Naive thymus-derived CD4-positive, alpha-beta T cell (primary cell): ENCODE measurements around the gene NPPA. TPM values are rescaled to one million over a fixed set of nuclear protein-coding genes. Genes with fewer than 3 reads are reported as not detected.
A peak's percentile ranks its signal among the peaks of the same experiment; 100 is the strongest.
"Not testable (repeated sequence)": the region's sequence is repeated elsewhere in the genome, so short reads cannot be mapped to it uniquely, and the experiment has no call there.

Experiments
- ATAC-seq: fragments of 150-1000 bp; cut with Tn5 transposase; 2 replicates; pipeline ENCODE4 v1.10.0; 2021; ENCODE audit warnings: mild to moderate bottlenecking, moderate library complexity
- CTCF ChIA-PET: fragments of 350-600 bp; sonication (Branson Sonifier 250); formaldehyde crosslinking; loops from one replicate; lab custom pipeline; 2021; ENCODE audit warnings: antibody characterized with exemption; lab: Charles Lee
- POLR2A ChIA-PET: fragments of 350-600 bp; sonication (Branson Sonifier 250); formaldehyde crosslinking; loops from one replicate; lab custom pipeline; 2021; ENCODE audit warnings: antibody characterized with exemption, inconsistent platforms; lab: Charles Lee
- DNase-seq, 9 donors: peaks; one replicate each; pipeline versions ENCODE4 v3.0.0 to v3.0.0-alpha.2; 2020 to 2022; ENCODE audit warnings: mixed read lengths in 1 of 9
- H3K27ac ChIP-seq: one replicate; pipeline ENCODE4 v1.7.0; 2013; ENCODE audit warnings: mild to moderate bottlenecking, low read depth, low read length, moderate library complexity
- H3K27me3 ChIP-seq, 2 donors: one replicate each; pipeline ENCODE4 v1.7.0; 2013; ENCODE audit warnings: low read length in 2 of 2, mild to moderate bottlenecking in 2 of 2, moderate library complexity in 2 of 2; ENCODE audit not compliant: control insufficient read depth in 2 of 2, insufficient read depth in 2 of 2
- H3K36me3 ChIP-seq, 3 experiments: 1 replicate in 2 of 3; 2 replicates in 1 of 3; pipeline ENCODE4 v1.7.0; 2013; ENCODE audit warnings: low read length in 3 of 3, mild to moderate bottlenecking in 3 of 3, moderate library complexity in 1 of 3; ENCODE audit not compliant: insufficient read depth in 3 of 3, control insufficient read depth in 2 of 3
- H3K4me1 ChIP-seq, 2 donors: one replicate each; pipeline ENCODE4 v1.7.0; 2013; ENCODE audit warnings: low read length in 2 of 2, mild to moderate bottlenecking in 2 of 2, moderate library complexity in 1 of 2; ENCODE audit not compliant: control insufficient read depth in 2 of 2, insufficient read depth in 2 of 2
- H3K4me3 ChIP-seq: 2 replicates; pipeline ENCODE4 v1.7.0; 2013; ENCODE audit warnings: mild to moderate bottlenecking, low read length
- H3K9me3 ChIP-seq, 3 experiments: 1 replicate in 2 of 3; 2 replicates in 1 of 3; pipeline ENCODE4 v1.7.0; 2013; ENCODE audit warnings: low read length in 3 of 3; ENCODE audit not compliant: control insufficient read depth in 2 of 3
- H3K27ac Mint-ChIP-seq, 9 donors: one replicate each; pipeline ENCODE4 v1.8.0; 2020 to 2022; ENCODE audit warnings: mixed read lengths in 9 of 9, mild to moderate bottlenecking in 8 of 9, moderate library complexity in 5 of 9, inconsistent platforms in 2 of 9
- H3K27me3 Mint-ChIP-seq, 5 donors: one replicate each; pipeline ENCODE4 v1.8.0; 2021 to 2022; ENCODE audit warnings: mixed read lengths in 5 of 5, mild to moderate bottlenecking in 1 of 5
- H3K36me3 Mint-ChIP-seq, 5 donors: one replicate each; pipeline ENCODE4 v1.8.0; 2020 to 2022; ENCODE audit warnings: mixed read lengths in 5 of 5, mild to moderate bottlenecking in 3 of 5, inconsistent platforms in 1 of 5
- H3K4me1 Mint-ChIP-seq, 7 donors: one replicate each; pipeline ENCODE4 v1.8.0; 2020 to 2022; ENCODE audit warnings: mixed read lengths in 7 of 7, mild to moderate bottlenecking in 3 of 7, inconsistent platforms in 1 of 7
- H3K4me3 Mint-ChIP-seq, 10 donors: one replicate each; pipeline ENCODE4 v1.8.0; 2020 to 2022; ENCODE audit warnings: mild to moderate bottlenecking in 10 of 10, mixed read lengths in 10 of 10, moderate library complexity in 6 of 10, inconsistent platforms in 2 of 10
- H3K9me3 Mint-ChIP-seq, 11 donors: one replicate each; pipeline ENCODE4 v1.8.0; 2020 to 2022; ENCODE audit warnings: mixed read lengths in 11 of 11, mild to moderate bottlenecking in 4 of 11, inconsistent platforms in 1 of 11, moderate library complexity in 1 of 11
- intact Hi-C, 2 donors: fragments of 100-400 bp; cut with micrococcal nuclease; formaldehyde crosslinking; loops; one replicate each; pipeline ENCODE4 v1.15.1; 2023
- polyA plus RNA-seq, 2 donors: library from polyadenylated mRNA; unstranded; fragments of 300-500 nt; fragmentation: Illumina TruSeq; gene quantifications; one replicate each; pipeline ENCODE4 v1.2.3, GENCODE V29; 2021
- total RNA-seq, 6 experiments: library from RNA in 5 of 6; stranded (reverse) in 5 of 6; gene quantifications; 1 replicate in 5 of 6; 2 replicates in 1 of 6; pipeline ENCODE4 v1.2.3 and lab custom pipeline; 2021 to 2026

The NPPA gene
- total and polyA plus RNA-seq, 7 experiments from 2014 or later = not detected

- peak overlapping the region; percentile 86 for H3K4me3 ChIP-seq
- no peaks in the 10 kb centered on the region for H3K9me3 ChIP-seq
- peaks cover 0 to 4% (median 0%) of the 10 kb centered on the region in 11 donors for H3K9me3 Mint-ChIP-seq
- peak overlapping the region; percentile 92 for H3K27ac ChIP-seq
- peak overlapping the region; percentile 94 to 100 (median 98) for H3K4me3 Mint-ChIP-seq
- intact Hi-C loops = loop anchor here (1.0 to 10.0 kb wide), 14 partner anchors 87 to 1332 kb away; partner anchors contain the start of genes FBXO2 (in 2 of the 2), FBXO44 (in 2 of the 2), KIAA2013 (in 2 of the 2) and DFFA (in 1 of the 2)
- peaks cover 0 to 11% (median 4%) of the 10 kb centered on the region in 5 donors for H3K36me3 Mint-ChIP-seq
- peaks cover 0 to 8% (median 0%) of the 10 kb centered on the region in 3 experiments for H3K36me3 ChIP-seq
- CTCF ChIA-PET = interaction anchor here (0.7 to 1.1 kb wide), 4 partner anchors 76 to 459 kb away, joined by 3 to 4 read pairs (median 3); no protein-coding TSS in a partner anchor
- peak overlapping the region; percentile 94 to 99 (median 96) for H3K27ac Mint-ChIP-seq
- no peaks in the 10 kb centered on the region for H3K27me3 ChIP-seq
- POLR2A ChIA-PET = interaction anchor here (0.5 to 2.4 kb wide), 13 partner anchors 8 to 213 kb away, joined by 3 to 56 read pairs (median 4); partner anchors contain the start of genes AGTRAP, MAD2L2, MFN2 and MIIP
- no peak for DNase-seq
- peaks cover 37 to 69% (median 56%) of the 10 kb centered on the region in 7 donors for H3K4me1 Mint-ChIP-seq
- no peaks in the 10 kb centered on the region for H3K27me3 Mint-ChIP-seq
- peak; percentile 71 for ATAC-seq
- H3K4me1 ChIP-seq = peaks cover 39 to 40% of the 10 kb centered on the region in 2 donors
Measured at GRCh38 chr1:11806307-11806936, 41.2 kb downstream of the NPPA start.

- Histone ChIP-seq H3K27me3 (no peaks in the 10 kb centered on the region), H3K36me3 (peaks cover 0 to 15% (median 4%) of the 10 kb centered on the region in 3 experiments), H3K9me3 (no peaks in the 10 kb centered on the region), H3K4me1 (peaks cover 39 to 40% of the 10 kb centered on the region in 2 donors), H3K4me3 (peak within 1 kb of the TSS; percentile 86), H3K27ac (peak within 1 kb of the TSS; percentile 92)
- POLR2A ChIA-PET = interaction anchor here (0.6 to 3.2 kb wide), 13 partner anchors 9 to 213 kb away, joined by 3 to 56 read pairs (median 4); partner anchors contain the start of genes AGTRAP, MAD2L2, MFN2 and MIIP
- H3K27me3 Mint-ChIP-seq = no peaks in the 10 kb centered on the region
- H3K4me3 Mint-ChIP-seq = peak within 1 kb of the TSS; percentile 94 to 100 (median 98)
- H3K9me3 Mint-ChIP-seq = peaks cover 0 to 4% (median 0%) of the 10 kb centered on the region in 11 donors
- H3K4me1 Mint-ChIP-seq = peaks cover 37 to 72% (median 60%) of the 10 kb centered on the region in 7 donors
- DNase-seq (peak; percentile 93 to 98 (median 97)), ATAC-seq (peak; percentile 95)
- intact Hi-C loops = loop anchor here (1.0 to 10.0 kb wide), 14 partner anchors 86 to 1331 kb away; partner anchors contain the start of genes FBXO2 (in 2 of the 2), FBXO44 (in 2 of the 2), KIAA2013 (in 2 of the 2) and DFFA (in 1 of the 2)
- H3K36me3 Mint-ChIP-seq = peaks cover 0 to 13% (median 7%) of the 10 kb centered on the region in 5 donors
- peak within 1 kb of the TSS; percentile 94 to 99 (median 96) for H3K27ac Mint-ChIP-seq
- CTCF ChIA-PET = interaction anchor here (1.1 kb wide), 3 partner anchors 75 to 129 kb away, joined by 3 to 4 read pairs (median 3); no protein-coding TSS in a partner anchor
Measured at GRCh38 chr1:11805422-11806306, 41.9 kb downstream of the NPPA start, which contains the start of the genes CLCN6 and MTHFR. CLCN6 (plus strand) TSS chr1:11806191; CDS start chr1:11806263, 72 bp downstream. MTHFR (minus strand) TSS chr1:11805964; CDS start chr1:11803116, 2,848 bp downstream.

GRCh38 chr1:11804666-11805421 lies 42.7 kb downstream of the NPPA start:
- DNase-seq = peak in 8 of 9 donors; percentile 13 to 47 (median 28)
- ChIA-PET POLR2A (interaction anchor here (0.6 to 3.2 kb wide), 4 partner anchors 12 to 175 kb away, joined by 3 to 26 read pairs (median 4); partner anchors contain the start of gene MFN2), CTCF (no interaction called here)
- intact Hi-C loops = loop anchor here (5.0 to 10.0 kb wide), 8 partner anchors 68 to 1330 kb away; partner anchors contain the start of genes FBXO2 (in 2 of the 2), FBXO44 (in 2 of the 2), AGTRAP (in 1 of the 2) and DFFA (in 1 of the 2)
- Histone ChIP-seq H3K27ac (peak overlapping the region; percentile 92), H3K36me3 (peaks cover 0 to 23% (median 11%) of the 10 kb centered on the region in 3 experiments), H3K27me3 (no peaks in the 10 kb centered on the region), H3K4me3 (peak overlapping the region; percentile 86), H3K4me1 (peaks cover 39 to 40% of the 10 kb centered on the region in 2 donors), H3K9me3 (no peaks in the 10 kb centered on the region)
- Mint-ChIP-seq H3K27me3 (no peaks in the 10 kb centered on the region), H3K36me3 (peaks cover 0 to 21% (median 10%) of the 10 kb centered on the region in 5 donors), H3K4me3 (peak overlapping the region; percentile 94 to 100 (median 98)), H3K4me1 (peaks cover 37 to 72% (median 60%) of the 10 kb centered on the region in 7 donors), H3K27ac (peak overlapping the region; percentile 70 to 98 (median 94)), H3K9me3 (peaks cover 0 to 4% (median 0%) of the 10 kb centered on the region in 11 donors)
- ATAC-seq = no peak

GRCh38 chr1:11803924-11804665 lies 43.5 kb downstream of the NPPA start:
- not testable (repeated sequence) for ATAC-seq, DNase-seq, H3K27me3 Mint-ChIP-seq, H3K9me3 ChIP-seq, H3K9me3 Mint-ChIP-seq, H3K27me3 ChIP-seq
- H3K27ac ChIP-seq = peak overlapping the region; percentile 92
- H3K4me1 ChIP-seq = peaks cover 39 to 40% of the 10 kb centered on the region in 2 donors
- POLR2A ChIA-PET = interaction anchor here (0.6 to 3.2 kb wide), 8 partner anchors 12 to 215 kb away, joined by 3 to 26 read pairs (median 4); partner anchors contain the start of genes MFN2 and MIIP
- CTCF ChIA-PET = interaction anchor here (0.6 to 0.9 kb wide), 3 partner anchors 19 to 140 kb away, joined by 3 to 5 read pairs (median 3); no protein-coding TSS in a partner anchor
- H3K36me3 ChIP-seq = peaks cover 0 to 26% (median 12%) of the 10 kb centered on the region in 3 experiments
- intact Hi-C loops = loop anchor here (1.0 to 10.0 kb wide), 8 partner anchors 19 to 1329 kb away; partner anchors contain the start of genes AGTRAP (in 2 of the 2), DFFA (in 1 of the 2), DHRS3 (in 1 of the 2) and EXOSC10 (in 1 of the 2)
- peak overlapping the region; percentile 86 for H3K4me3 ChIP-seq
- Mint-ChIP-seq H3K4me1 (peaks cover 30 to 70% (median 60%) of the 10 kb centered on the region in 7 donors), H3K27ac (peak overlapping the region; percentile 85 to 98 (median 94)), H3K4me3 (peak overlapping the region; percentile 94 to 100 (median 98)), H3K36me3 (peaks cover 0 to 19% (median 6%) of the 10 kb centered on the region in 5 donors)
